NCI-H1694 treated with DMSO at 0.1 percent for 48 hours (cell line): ENCODE measurements around the gene SBF2.

ENCODE experiments used
- DNase-seq: peaks from one replicate; lab custom pipeline; 2025; lab: John Stamatoyannopoulos, UW

The SBF2 gene

DNA sequence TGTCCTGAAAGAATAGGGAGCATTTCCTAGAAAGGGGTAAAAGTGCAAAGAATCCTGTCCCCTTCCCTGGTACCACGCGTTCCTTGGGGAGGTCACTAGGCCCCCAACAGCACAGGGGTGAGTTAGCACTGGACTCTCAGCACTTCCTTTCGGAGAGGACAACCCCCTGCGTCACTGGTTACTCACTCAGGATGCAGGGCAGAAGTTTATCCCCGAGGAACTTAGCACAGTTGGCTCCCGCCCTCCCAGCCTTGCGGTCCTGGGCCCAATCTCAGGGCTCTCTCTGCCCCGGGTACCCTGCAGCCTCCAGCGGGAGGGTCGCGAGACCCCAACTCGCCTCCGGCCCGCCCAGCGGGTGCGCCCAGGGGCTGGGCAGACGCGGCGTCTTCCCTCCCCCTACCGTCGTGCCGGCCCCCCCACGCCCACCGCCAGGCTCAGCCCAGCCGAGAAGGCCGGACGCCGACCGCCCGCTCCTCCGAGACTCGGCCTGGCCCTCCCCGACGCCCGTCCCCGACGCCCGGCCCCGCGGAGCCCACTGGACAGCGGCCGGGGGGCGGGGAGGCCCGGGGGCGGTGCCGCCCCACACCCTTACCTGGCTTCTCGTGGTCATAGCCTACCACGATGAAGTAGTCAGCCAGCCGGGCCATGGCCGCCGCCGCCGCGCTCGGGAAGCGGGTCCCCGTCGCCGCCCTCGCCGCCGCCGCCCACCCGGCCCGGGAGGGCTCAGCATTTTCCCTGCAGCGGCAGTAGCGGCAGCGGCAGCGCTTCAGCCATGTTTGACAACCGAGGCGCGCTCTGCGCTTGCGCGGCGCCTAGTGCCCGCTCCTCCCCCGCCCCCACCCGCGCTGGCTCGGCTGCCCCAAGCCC is at the start of gene SBF2:
SBF2 (minus strand) TSS at position 797 of the 867 bp plus-strand sequence; CDS start at position 647, 150 bp downstream.
- DNase-seq: peak; percentile 35

DNA sequence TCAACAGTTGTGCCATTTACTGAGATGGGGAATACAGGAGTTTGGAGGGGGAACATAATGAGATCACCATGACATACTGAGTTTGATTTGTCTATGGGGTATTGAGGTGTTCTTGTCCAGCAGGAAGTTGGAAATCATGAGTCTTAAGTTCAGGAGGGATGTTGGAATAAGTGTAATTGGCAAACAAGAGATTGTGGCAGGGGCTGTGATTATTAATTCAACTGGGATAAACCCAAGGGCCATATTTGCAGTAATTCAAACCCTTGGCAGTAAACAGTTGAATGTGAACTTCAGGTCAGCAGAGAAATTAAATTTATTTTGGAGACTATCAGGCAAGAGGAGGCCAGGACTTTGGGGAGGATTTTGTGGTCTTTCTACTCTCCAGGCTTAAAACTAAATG is 44.3 kb upstream of the SBF2 start:
- DNase-seq: no peak

DNA sequence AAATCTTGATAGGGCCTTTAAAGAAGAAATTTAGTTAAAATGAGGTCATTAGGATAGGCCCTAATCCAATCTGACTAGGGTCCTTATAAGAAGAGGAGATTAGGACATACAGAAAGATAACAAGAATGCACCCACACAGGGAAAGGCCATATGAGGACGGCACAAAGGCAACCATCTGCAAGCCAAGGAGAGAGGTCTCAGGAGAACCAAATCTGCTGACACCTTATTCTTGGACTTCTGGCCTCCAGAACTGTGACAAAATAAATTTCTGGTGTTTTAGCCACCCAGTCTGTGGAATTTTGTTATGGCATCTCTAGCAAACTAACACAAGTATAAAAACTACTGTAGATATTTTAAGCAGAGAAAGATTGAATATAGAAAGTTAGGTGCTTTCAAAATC is 39.5 kb upstream of the SBF2 start:
- DNase-seq: no peak

DNA sequence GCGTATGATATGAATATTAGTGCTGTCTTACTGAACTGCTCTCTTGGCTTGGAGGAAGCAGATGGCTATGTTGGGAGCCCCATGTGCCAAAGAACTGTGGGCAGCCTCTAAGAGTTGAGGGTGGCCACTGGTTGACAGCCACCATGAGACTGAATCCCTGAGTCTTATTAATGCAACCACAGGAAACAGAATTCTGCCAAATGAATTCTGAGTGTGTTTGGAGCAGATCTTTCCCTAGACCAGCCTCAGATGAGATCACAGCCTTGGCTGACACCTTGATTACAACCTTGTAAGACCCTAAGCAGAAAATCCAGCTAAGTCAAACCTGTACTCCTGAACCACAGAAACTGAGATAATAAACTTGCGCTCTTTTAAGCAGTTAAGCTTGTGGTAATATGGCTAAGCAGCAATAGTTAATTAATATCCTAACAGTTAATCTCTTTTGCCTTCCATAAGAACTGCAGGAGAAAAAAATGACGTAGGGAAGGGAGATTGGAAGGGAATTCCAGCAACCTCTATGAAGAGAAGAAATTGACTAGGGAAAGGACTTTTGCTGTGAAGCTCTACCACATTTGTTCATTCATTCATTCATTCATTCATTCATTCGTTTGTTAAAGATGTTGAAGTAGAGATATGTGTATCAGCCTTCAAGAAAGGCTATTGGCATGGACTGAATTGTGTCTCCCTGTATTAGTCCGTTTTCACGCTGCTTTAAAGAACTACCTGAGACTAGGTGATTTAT is 37.7 kb upstream of the SBF2 start:
- no peak for DNase-seq

GRCh38 chr11:10329935-10330334 is 35.9 kb upstream of the SBF2 start:
- no peak for DNase-seq

DNA sequence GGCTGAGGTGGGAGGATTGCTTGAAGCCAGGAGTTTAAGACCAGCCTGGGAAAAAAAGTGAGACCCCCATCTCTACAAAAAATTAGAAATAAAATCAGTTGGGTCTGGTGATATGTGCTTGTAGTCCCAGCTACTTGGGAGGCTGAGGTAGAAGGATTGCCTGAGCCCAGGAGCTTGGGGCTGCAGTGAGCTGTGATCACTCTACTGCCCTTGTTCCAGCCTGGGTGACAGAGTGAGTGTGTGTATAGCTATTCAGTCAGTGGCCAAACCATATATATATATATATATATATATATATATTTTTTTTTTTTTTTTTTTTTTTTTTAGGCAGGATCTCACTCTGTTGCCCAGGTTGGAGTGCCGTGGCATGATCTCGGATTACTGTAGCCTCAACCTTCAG is 35.3 kb upstream of the SBF2 start:
- DNase-seq: no peak

- DNase-seq: no peak
These were observed 34.5 kb upstream of the SBF2 start for GRCh38 chr11:10328314-10329098.

- DNase-seq: no peak
These were observed 33.2 kb upstream of the SBF2 start for GRCh38 chr11:10327254-10327653.

- no peak for DNase-seq
These were observed 32.3 kb upstream of the SBF2 start for GRCh38 chr11:10326012-10326964.

GRCh38 chr11:10325277-10326011 is 31.4 kb upstream of the SBF2 start:
- no peak for DNase-seq

GRCh38 chr11:10324474-10324873 is 30.5 kb upstream of the SBF2 start:
- no peak for DNase-seq

GRCh38 chr11:10323793-10324170 is 29.8 kb upstream of the SBF2 start:
- no peak for DNase-seq

GRCh38 chr11:10322830-10323792 is 29.1 kb upstream of the SBF2 start:
- peak; percentile 43 for DNase-seq

- DNase-seq: no peak
These were observed 28.4 kb upstream of the SBF2 start for GRCh38 chr11:10322401-10322800.

GRCh38 chr11:10320736-10321465 is 26.9 kb upstream of the SBF2 start:
- no peak for DNase-seq

DNA sequence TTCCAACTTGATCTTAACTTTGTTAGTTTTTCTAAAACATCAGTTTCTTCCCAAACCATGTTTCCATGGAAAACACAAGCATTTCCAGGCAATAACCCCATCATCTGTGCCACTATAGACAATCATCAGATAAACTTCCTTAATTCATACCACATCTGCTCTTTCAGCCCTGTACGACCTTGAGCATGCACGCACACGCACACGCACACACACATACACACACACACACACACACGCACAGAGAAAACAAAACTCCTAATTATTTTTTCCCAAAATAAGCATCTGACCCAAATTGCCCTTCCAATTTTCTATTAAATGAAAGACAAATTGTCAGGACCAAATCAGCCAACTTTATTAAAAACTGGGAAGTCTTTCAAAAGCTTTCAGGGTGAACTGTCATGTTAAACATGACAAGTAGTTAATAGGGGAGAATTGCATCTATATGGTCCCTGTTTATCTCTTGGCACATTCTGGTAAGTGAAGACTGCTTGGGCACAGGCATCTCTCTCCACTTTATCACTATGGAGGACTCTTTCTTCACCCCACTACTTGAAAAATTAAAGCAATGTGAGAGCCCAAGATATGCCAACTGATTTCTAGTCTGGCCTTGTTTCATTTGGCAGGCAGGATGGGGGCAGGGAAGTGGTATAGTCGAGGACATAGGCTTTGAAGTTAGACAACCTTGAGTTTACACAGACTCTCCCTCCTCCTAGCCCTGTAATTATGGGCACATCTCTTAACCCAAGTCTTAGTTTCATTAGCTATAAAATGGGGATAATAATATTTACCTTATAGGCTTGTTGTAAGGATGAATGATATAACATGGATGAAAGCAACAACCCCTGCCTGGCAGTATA is 25.9 kb upstream of the SBF2 start:
- DNase-seq: peak; percentile 19

DNA sequence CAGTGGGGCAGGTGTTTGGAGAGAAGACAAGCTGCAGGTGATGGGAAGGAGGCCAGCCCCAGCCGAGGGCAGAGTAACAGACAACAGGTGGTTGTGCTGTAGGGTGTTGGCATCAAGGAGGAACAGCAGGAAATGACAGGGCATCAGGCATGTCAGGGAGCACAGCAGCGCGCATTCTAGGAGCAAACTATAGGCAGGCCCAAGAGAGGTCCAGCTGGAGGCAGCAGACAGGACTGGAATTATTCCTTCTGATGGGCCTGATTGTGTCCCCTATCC is 24.4 kb upstream of the SBF2 start:
- no peak for DNase-seq
